Cardiac muscle cell (in vitro differentiated cells and primary cell): ENCODE data around the gene ZNF777. TPM values are rescaled to one million over a fixed set of nuclear protein-coding genes. Genes with fewer than 3 reads are reported as not detected.

Experiments used
- DNase-seq, 2 donors: peaks; one replicate each; pipeline versions ENCODE4 v3.0.0 to v3.0.0-alpha.2; 2010 to 2017; ENCODE audit warnings: low read depth in 1 of 2, low spot score in 1 of 2
- H3K27ac ChIP-seq: fragments of 200-600 bp; sonication (generic); 2 replicates; pipeline ENCODE4 v1.5.1; 2016
- H3K27me3 ChIP-seq: fragments of 200-600 bp; sonication (generic); 2 replicates; pipeline ENCODE4 v1.6.0; 2016; ENCODE audit warnings: control low read depth
- H3K36me3 ChIP-seq: fragments of 200-600 bp; sonication (generic); 2 replicates; pipeline ENCODE4 v1.5.1; 2016; ENCODE audit warnings: control low read depth
- H3K4me1 ChIP-seq: fragments of 200-600 bp; sonication (generic); 2 replicates; pipeline ENCODE4 v1.8.1; 2017; ENCODE audit warnings: low read depth, mild to moderate bottlenecking, mixed run types
- H3K4me3 ChIP-seq: fragments of 200-600 bp; sonication (generic); 2 replicates; pipeline ENCODE4 v1.5.1; 2016; ENCODE audit warnings: mild to moderate bottlenecking
- H3K9me3 ChIP-seq: fragments of 200-600 bp; sonication (generic); 2 replicates; pipeline ENCODE4 v1.5.1; 2017; ENCODE audit warnings: low read depth, mild to moderate bottlenecking, control low read depth
- polyA plus RNA-seq: library from polyadenylated mRNA; unstranded; fragments of >200 nt; fragmentation: Nextera tagmentation; extraction: Ambion mirVana; gene quantifications from 2 replicates; pipeline ENCODE4 v1.2.1, GENCODE V29; 2016
- total RNA-seq: library from RNA; depleted of rRNA; stranded (reverse); fragments of >200 nt; gene quantifications from 2 replicates; pipeline ENCODE4 v1.2.3, GENCODE V29; 2016
- TF ChIP-seq, protein P1 (sequence below): IDR thresholded peaks from 2 replicates; pipeline ENCODE4 v1.5.1; 2012; ENCODE audit warnings: low read depth, mild to moderate bottlenecking, low read length

ZNF777 gene
- total and polyA plus RNA-seq, 2 experiments from 2014 or later: 19.5 to 20.0 TPM

DNA sequence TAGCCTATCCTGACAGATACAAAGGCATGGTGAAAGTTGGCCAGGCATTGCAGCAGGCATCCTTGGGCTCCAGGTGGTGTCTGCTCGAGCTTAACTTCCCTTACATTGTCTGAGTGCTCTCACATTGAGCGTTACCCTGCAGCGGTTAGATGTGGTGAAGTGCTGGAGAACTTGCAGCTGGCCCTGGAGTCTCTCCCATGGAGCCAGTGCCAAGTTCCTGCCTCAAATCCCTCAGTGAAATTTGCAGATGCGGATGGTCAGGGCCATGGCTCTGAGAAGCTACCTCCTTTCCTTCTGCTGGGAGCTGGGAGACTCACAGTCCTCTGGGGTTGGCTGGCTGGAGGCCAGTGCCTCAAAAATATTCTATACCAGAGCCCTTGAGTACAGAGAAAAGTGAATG is 40.0 kb upstream of the ZNF777 start:
- H3K36me3 ChIP-seq: no peaks in the 10 kb centered on the region

DNA sequence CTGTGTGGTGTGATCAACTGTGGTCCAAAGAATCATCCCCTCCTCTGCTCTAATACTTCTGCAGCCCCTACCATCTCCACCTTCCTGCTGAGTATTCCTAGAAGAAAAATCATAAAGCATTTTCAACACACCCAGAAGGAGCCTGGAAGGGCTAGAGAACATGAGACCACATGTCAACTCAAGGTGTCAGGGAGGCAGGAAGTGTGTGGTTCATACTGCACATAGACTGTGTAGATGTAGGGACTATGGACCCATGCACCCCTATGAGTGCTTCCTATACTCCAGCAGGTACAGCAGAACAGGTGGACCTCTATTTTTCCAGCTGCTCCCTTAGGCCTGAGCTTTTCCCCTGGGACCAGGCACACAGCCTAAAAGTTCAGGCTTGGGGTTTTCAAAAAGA is 39.3 kb upstream of the ZNF777 start:
- Histone ChIP-seq H3K27me3 (peaks cover 18% of the 10 kb centered on the region), H3K36me3 (no peaks in the 10 kb centered on the region), H3K9me3 (no peaks in the 10 kb centered on the region), H3K4me3 (no peak overlapping the region), H3K4me1 (peaks cover 5% of the 10 kb centered on the region), H3K27ac (no peak overlapping the region)
- DNase-seq: no peak
- TF ChIP-seq, protein P1, sequence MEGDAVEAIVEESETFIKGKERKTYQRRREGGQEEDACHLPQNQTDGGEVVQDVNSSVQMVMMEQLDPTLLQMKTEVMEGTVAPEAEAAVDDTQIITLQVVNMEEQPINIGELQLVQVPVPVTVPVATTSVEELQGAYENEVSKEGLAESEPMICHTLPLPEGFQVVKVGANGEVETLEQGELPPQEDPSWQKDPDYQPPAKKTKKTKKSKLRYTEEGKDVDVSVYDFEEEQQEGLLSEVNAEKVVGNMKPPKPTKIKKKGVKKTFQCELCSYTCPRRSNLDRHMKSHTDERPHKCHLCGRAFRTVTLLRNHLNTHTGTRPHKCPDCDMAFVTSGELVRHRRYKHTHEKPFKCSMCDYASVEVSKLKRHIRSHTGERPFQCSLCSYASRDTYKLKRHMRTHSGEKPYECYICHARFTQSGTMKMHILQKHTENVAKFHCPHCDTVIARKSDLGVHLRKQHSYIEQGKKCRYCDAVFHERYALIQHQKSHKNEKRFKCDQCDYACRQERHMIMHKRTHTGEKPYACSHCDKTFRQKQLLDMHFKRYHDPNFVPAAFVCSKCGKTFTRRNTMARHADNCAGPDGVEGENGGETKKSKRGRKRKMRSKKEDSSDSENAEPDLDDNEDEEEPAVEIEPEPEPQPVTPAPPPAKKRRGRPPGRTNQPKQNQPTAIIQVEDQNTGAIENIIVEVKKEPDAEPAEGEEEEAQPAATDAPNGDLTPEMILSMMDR: no peak

More for the DNA sequence above, 40.0 kb upstream of the ZNF777 start:
- H3K4me1 ChIP-seq: peaks cover 3% of the 10 kb centered on the region
- no peak overlapping the region for H3K27ac ChIP-seq
- TF ChIP-seq, protein P1: no peak
- H3K4me3 ChIP-seq: no peak overlapping the region
- H3K9me3 ChIP-seq: no peaks in the 10 kb centered on the region
- peak in 1 of 2 donors; percentile 86 for DNase-seq
- H3K27me3 ChIP-seq: peaks cover 18% of the 10 kb centered on the region

DNA sequence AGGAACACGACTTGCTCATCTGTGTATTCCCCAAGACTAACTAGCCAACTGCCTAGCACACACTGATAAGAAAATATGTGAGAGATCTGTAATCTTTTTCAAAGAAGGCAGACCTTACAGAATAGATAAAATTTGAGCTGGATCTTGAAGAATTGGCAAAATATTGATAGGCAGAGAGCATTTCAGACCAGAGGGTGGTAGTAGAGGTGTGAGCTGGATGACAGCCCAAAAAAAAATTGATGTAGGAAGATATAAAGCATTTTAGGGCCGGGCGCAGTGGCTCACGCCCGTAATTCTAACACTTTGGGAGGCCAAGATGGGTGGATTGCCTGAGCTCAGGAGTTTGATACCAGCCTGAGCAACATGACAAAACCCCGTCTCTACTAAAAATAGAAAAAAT is 37.9 kb upstream of the ZNF777 start:
- DNase-seq: no peak
- TF ChIP-seq, protein P1: no peak
- Histone ChIP-seq H3K9me3 (no peaks in the 10 kb centered on the region), H3K36me3 (no peaks in the 10 kb centered on the region), H3K27me3 (peaks cover 18% of the 10 kb centered on the region), H3K4me3 (no peak overlapping the region), H3K27ac (no peak overlapping the region), H3K4me1 (peaks cover 5% of the 10 kb centered on the region)

DNA sequence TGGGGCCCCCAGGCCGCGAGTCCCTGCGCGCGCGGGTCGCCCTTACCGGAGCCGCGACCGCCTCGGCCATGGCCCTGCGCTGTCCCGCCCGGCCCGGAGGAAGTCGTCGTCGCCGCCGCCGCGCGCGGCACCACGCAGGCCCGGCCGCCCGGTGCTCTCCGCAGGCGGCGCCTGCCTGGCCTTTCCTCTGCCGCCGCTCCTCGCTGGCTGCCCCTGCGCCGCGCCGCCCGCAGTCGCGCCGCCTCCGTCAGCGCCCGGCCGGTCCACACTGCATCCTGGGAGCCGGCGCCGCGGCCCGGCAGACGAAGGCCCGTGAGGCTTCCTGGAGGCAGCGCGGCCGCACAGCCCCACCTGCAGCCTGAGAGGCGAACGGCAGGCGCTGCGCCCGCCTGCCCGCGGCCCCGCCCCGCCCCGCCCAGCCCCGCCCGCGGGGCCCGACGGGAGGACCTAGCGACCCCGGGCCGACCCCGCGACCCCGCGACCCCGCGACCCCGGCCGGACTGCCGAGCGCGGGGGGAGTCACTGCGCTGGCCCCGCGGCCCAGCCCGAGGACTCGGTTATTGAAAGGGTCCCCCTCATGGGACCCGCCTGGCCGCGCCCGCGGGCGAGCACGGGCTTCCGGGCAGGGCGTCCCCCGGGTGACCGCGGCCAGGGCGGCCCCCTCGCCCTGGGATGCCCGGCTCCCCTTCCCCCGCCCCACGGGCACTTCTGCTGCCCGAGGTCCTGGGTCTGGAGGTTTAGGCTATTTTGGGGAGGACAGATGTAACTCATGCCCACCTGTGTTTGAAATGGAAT is 36.8 kb upstream of the ZNF777 start, which contains the start of gene ZNF746:
ZNF746 (minus strand) TSS at position 343 of the 795 bp plus-strand sequence; CDS start at position 70, 273 bp downstream.
- Histone ChIP-seq H3K27me3 (peaks cover 18% of the 10 kb centered on the region), H3K27ac (peak within 1 kb of the TSS; percentile 38)

DNA sequence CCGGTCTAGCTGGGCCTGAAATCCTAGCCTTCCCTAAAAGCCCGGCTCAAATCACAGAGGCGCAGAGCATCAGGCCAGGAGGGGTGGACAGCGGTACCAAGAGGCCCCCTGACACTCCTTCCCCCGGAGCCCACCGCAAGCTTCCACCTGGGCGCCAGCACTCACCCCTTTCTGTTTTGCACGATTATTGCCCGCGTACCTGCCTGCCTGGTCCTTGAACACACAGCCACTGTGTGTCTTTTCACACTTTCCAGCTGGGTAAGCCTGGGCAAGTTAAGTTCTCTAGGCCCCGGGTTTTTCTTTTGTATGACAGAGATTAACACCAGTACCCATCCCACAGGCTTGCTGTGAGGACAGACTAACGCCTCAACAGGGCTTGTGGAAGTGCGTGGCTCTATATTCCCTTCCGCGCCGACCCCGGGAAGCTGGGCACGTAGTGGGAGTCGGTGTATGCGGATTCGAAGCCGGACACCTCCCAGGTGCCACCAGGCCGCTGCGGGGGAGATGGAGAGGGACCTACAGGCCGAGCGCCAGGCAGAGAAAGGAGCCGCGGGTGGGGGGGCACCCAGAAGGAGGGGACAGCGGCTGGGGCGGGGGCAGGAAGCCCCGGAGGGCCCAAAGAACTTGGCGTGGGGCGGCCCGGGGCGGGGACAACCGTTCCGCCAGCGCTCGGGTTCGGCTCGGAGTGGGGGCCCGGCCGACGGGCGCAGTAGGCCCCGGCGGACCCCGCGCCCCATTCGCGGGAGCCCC is 36.0 kb upstream of the ZNF777 start:
- H3K27ac ChIP-seq: peak overlapping the region; percentile 38
- peak; percentile 47 to 48 for DNase-seq

More for the DNA sequence above, 36.8 kb upstream of the ZNF777 start, which contains the start of gene ZNF746:
- Histone ChIP-seq H3K4me3 (peak within 1 kb of the TSS; percentile 58), H3K36me3 (peaks cover 10% of the 10 kb centered on the region), H3K9me3 (no peaks in the 10 kb centered on the region), H3K4me1 (peaks cover 5% of the 10 kb centered on the region)
- TF ChIP-seq, protein P1: peak; percentile 42
- peak; percentile 85 to 89 for DNase-seq

More for the DNA sequence above, 36.0 kb upstream of the ZNF777 start:
- H3K9me3 ChIP-seq: no peaks in the 10 kb centered on the region
- peaks cover 19% of the 10 kb centered on the region for H3K36me3 ChIP-seq
- H3K27me3 ChIP-seq: peaks cover 18% of the 10 kb centered on the region
- TF ChIP-seq, protein P1: no peak
- H3K4me1 ChIP-seq: peaks cover 5% of the 10 kb centered on the region
- H3K4me3 ChIP-seq: peak overlapping the region; percentile 58
